Activated CD4-positive, alpha-beta T cell treated with anti-CD3 and anti-CD28 coated beads, Interleukin-2, Interleukin-4, amounts not matched to agents 100 ng/mL and 50 ng/mL, durations not matched to agents 16 hours and 8 hours (primary cell): ENCODE measurements around the gene OTULIN.

Source experiments
- DNase-seq: peaks from one replicate; pipeline ENCODE4 v3.0.0-alpha.2; 2020; ENCODE audit warnings: low spot score

Gene OTULIN

DNA sequence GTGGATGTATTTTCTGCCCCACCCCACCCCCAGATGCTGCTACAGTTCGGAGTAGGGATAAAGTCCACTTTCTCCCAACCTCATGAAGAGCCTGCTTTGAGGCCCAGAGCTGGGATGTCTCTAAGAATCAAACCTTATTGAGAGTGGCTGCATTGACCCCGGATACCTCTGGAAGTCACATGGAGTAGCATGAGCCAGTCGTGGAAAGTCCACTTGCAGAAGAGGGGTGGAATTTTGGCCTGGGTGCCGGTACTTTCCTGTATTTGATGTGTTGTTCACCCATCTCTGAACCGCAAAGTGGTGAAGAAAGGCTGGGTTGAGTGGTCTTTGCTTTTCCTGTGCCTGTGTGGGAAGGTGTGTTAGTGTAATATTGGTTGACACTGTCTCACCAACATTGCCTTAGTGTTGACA lies 3.7 kb downstream of the OTULIN start:
- DNase-seq: no peak

DNA sequence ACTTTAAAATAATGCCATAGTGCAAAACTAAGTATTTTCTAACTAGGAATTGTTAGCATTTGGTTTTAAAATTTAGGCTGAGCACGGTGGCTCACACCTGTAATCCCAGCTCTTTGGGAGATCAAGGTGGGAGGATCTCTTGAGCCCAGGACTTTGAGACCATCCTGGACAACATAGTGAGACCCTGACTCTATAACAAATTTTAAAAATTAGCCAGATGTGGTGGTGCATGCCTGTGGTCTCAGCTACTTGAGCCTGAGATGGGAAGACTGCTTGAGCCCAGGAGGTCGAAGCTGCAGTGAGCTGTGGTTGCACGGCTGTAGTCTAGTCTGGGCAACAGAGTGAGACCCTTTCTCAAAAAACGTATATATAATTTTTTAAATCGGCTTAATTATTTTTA lies 4.9 kb downstream of the OTULIN start:
- DNase-seq: no peak

DNA sequence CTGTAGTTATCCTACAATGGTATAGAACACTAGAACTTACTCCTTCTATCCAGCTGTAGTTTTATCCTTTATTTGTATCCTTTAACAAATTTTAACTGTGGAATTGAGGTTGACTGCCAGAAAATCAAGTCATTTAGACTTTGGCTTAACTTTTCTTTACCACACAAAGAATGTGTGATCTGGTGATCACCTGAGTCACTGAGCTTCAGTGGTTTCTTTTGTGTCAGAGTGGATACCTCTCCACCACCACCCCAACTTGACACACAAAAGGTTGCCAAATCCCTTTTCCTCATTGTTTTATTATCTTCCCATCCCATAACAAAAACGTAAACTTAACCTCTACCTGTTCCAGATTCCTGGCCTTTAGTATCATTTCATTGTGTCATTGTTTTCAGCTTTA lies 5.5 kb downstream of the OTULIN start:
- DNase-seq: no peak

DNA sequence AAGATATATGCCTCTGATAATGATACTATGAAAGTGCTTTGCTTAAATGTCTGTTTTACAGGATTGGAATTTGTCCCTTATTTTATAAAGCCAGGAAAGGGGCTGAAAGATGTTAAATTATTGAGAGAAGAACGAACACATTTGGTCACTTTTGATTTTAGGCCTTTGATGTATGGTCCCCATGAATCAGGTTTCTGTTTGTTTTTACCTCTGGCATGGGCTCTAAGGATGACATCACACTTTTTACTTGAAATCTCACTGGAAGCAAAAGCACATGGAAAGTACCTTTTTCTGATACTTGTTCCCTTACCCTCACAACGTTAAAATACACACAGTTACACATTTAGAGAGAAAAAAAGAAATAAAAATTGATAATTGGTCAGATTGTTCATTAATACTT lies 6.9 kb downstream of the OTULIN start:
- DNase-seq: no peak

DNA sequence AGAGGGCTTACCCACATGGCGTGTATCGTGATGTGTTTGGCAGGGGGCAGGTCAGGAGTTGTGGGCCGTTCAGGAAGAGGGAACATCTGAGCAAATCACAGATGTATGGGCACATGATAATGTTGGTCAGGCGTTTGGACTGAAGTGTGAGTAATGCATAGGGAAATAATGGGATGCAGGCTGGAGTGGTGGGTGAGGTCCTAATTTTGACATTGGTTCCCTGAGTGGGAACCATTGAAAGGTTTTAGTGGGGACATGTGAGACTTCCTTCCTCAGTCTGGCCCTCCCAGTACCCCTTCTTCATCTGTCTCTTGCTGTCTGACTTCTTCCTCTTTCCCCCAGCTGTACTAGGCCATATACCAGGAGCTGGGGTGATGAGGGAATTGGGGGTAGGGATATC lies 7.6 kb downstream of the OTULIN start:
- no peak for DNase-seq

DNA sequence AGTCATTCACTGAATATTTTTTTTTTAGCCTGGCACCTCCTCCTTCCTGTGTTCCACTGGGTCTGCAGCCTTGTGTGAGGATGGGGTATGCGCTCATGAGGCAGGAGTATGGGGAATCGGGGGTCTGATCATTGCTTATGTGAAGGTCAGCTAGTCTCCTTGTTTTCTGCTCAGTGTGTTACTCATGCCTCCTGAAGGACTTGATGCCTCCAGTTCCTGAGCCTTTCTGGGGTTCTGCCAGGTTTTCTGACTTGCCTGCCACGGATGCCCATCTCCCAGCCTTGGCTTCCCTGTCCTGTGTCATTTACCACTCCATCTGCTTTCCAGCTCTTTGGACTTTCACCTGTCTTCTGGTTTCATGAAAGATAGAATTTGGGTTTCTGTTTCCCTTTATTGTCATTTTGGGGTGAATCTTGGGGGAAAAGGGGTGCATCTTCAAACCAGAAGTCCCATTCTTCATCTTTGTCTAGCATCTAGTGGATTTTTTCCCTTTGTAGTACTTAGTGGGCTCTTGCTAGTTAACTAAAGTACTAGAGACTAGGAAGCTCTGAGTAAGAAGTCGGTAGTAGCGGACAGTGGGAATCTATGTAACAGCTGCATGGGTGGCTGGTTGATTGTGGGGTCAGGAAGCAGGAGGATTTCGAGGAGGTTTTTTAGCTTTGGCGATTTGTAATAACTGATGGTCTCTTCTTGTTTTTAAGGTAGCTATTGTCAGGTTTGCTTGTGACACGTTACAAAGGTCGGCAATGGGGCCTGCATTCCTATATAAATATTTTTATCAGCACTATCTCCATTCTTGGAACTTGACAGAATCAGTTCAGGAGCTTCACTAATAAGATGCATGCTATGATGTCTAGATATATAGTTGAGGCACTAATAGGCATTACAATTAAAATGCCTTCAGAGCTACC lies 8.2 kb downstream of the OTULIN start:
- no peak for DNase-seq

DNA sequence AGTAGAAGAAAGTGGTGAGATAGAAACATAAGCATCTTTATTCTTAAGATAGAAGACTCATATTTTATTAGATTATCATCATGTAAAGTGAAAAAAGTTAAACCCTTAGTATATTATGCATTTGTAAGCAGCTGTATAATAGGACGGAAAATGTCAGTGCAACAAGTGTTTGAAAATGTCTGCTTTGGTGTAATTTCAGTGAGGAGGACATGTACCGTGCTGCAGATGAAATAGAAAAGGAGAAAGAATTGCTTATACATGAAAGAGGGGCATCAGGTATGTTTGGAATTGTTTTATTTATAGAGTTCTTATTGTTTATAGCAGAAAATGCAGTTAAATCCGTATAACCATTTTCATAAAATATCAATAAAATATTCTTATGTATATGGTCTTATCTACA lies 8.9 kb downstream of the OTULIN start:
- DNase-seq: no peak

DNA sequence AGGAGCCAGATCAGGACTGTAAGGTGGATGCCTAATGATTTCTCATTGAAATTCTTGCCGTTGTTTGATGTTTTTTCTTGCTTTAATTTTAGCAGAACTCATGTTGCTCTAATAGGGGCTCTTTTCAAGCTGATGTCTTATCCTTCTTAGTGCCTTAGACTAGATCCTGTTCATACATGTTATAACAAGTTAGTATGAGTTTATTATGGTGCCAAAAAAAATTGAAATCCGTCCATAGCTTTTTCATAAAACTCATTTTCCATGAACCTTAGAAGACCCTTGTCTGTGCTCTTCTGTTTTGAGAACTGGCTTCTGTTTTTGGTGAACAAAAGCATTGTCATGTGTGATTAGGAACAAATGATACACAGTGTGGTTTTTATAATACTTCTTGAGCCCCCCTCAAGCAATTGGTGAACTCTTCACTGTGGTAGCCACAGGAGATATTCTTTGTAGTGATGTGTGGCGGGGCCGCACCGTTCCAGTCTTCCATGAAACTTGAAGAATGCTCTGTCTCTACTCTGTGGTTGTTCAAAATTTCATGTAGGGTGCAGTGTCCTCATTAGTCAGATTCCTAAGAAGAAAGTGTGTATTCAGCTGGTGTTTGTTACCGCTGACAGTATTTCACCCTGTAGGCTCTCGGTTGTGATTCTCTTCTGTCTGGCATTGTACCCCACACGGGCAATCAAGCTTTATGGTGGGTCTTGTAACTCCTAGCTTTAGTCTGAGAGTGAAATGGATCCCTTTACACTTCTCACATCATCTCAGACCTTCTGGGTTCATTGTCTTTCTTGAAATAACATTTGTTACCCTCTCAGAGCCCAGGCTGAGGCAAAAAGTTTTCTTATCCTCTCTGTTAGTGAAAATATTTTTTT lies 10.7 kb downstream of the OTULIN start:
- DNase-seq: no peak

DNA sequence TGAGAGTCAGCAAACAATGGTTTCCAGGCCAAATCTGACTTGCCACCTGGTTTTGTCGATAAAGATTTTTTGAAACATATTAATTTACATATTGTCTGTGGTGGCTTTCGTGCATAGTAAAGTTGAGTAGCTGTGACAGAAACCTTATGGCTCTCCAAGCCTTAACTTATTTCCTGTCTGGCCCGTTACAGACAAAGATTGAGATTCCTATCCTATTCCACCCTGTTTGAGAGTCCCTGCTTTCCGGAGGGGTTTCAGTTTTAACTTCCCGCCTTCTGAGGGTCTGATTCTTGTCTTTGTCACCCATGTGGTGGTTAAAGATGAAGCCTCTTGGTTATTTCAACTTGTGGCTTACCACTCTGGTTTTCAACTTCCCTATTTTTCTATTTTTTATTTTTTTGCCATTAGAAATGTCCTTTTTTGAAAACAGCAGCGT lies 11.4 kb downstream of the OTULIN start:
- no peak for DNase-seq

DNA sequence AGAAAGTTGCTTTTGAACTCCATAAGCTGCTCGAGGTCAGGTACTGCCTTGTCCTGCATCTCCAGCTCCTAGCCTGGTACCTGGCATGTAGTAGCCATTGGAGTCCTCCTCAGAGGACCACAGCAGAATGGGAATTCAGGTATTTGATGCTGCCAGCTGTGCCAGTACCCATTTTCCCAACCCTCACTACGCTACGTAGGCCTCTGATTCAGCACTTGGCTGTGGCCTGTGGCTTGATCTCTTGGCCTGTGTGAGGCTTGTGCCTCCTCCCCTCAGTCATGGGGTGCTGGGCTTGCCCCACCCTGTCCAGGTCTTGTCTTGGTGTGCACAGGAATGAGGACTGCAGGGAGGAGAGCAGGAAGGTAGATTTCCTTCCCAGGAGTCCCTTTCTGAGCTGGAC lies 11.8 kb downstream of the OTULIN start:
- DNase-seq: peak; percentile 39

DNA sequence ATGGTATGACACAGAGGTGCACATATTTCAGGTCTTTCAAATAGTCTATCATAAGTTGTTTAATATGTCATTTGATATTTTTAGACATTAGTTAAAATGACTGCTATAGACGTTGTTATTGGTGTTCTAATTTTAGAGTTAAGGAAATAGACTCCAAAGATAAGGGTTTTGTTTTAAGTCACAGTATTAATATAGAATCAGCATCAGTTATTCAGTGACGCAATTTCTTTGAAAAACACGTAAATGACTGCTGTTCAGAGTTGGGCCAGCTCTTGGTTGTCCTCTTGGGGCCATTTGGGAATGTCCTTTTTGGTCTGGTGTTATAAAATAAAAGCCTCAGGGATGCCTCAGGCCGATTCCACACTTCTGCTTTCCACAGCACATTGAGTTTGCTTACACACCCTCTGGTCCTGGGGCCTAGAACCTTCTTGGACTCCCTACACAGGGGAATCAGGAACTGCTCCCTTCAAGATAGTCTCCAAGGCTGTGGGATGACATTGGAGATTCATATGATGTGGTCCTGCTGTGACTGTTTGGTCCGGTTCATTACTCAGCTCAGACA lies 14.3 kb downstream of the OTULIN start:
- DNase-seq: no peak

DNA sequence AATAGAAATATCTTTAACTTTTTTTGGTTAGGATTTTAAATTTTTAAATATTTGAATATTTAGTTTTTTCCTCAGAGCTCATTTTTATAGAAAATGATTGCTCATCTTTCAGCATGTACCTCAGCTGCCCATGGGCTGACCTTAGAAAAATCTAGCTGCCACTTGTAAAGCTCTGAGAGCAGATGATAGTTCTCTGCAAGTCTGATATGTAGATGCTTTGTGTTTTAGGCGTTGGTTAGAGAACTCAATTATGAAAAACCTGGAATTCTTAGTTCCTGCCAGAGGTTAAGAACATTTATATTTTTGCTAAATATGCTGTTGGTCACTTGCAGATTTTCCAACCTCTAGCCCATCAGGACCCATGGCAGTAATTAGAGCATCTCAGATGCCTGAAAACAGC lies 15.1 kb downstream of the OTULIN start:
- DNase-seq: no peak

DNA sequence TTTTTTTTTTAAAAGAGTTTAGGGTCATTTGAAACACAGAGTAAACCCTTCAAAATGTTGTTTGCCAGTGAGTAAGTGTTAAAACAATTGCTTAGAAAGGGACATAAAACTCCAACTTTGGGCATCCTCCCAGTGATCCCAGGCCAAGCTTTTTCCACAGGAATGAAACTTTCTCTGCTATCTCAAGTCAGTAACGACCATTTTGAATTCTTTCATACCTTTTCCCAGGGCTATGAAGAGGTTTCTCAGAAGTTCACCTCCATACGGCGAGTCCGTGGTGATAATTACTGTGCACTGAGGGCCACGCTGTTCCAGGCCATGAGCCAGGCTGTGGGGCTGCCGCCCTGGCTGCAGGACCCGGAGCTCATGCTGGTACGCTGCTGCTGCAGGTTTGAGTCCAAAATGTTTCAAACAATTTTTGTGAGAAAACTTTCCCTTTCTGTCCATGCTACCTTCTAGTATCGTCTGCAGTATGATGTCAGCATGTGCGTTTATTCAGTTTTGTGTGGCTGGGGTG lies 16.8 kb downstream of the OTULIN start:
- DNase-seq: no peak

DNA sequence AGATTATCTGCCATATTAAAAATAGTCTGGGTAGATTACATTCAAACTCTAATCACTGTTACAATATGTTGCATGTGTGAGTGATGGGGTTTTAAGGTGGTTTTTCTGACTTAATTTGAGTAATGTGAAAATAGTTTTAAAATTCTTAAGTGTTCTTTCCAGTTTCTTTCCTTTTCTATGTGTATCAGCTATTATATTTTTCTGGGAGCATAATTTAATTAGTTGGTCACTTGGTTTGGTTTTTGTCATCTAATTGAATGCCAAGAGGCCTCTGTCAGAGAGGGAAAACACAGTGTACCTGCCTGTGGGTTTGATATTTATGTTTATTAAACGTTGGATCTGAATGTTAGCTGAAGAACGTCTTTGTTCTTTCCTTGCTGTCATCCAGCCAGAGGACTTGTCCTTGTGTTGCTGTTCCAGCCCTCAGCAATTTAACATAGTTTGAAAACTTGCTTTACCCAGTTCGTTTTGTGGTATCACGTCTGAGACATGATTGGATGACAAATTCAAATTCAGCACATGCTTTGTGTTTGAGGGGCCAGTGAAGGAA lies 19.5 kb downstream of the OTULIN start:
- DNase-seq: no peak

DNA sequence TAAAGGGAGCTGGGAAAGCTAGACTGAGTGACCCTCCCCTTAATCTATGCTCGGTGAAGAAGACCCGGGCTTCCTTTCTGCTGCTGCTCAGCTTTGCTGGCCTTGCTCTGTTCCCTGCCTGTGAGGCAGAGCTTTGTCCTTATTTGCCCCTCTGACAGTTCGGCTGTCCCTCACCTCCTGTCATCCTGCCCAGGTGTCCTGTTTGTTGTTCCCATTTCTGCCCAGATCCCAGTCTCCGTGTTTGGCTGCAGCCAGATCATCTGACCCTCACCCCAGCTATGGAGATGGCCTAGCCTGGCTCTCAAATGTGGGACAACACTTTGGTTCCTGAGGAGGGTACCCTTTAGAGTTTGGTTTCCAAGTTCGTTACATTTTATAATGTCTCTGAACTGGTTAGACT lies 20.2 kb downstream of the OTULIN start:
- DNase-seq: no peak

DNA sequence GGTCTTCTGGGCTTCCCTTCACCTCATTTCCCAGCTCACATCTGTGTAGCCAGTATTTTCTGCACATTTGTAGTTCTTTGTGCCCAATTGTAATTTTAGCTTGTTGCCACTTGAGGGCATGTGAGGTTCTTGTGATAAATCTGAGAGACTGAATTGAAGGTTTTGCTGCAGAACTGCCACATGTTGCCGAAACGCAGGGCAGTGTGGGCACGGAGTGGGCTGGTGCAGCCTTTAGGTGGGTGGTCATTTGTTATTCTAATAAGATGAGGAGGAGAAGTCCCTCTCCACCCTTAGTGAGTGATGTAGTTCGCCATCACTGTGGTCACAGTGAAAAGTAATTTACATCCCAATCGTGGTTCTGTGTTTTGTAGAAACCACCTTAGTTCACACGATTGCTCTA lies 21.2 kb downstream of the OTULIN start:
- peak; percentile 67 for DNase-seq

DNA sequence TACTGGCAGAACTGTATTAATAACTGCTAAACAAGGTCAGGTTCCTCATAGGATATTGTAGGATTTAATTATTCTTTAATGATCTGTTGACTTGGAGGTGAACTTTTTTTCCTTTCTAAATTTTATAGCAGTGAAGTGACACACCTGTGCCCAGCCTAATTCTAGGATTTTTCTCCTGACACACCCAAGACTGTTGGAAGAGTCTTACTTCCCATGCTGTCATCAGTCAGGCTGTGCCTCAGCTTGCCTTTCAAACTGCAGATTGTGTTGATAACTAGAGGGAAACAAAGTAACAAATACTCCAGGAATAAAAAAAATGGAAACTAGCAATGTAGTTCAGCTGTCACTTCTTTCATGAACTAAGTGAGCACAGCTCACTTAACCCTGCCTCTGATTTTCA lies 22.0 kb downstream of the OTULIN start:
- DNase-seq: no peak

DNA sequence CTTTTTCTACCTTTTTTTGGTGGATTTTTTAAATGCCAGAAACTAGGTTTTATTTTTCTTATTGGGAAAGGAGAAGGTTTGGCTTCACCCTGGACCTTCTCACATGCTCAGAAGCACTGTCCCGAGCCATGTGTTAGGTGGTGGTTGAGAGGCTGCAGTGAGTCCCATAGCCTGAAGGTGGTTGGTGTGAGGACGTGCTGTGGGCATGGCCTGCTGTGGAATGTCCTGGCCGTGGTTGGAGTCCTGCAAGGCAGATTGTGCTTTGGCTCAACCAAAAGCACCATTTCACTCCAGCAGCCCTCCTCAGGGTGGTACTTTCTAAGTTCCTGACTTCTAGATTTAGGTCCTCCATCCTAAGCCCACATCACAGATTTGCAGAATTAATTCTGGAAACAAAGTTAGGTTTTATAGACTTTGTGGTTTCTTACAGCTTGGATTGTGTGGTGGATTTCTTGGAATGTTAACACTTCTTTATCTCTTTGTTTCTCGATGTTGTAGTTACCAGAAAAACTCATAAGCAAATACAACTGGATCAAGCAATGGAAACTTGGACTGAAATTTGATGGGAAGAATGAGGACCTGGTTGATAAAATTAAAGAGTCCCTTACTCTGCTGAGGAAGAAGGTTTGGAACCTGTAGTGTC lies 22.6 kb downstream of the OTULIN start:
- no peak for DNase-seq

DNA sequence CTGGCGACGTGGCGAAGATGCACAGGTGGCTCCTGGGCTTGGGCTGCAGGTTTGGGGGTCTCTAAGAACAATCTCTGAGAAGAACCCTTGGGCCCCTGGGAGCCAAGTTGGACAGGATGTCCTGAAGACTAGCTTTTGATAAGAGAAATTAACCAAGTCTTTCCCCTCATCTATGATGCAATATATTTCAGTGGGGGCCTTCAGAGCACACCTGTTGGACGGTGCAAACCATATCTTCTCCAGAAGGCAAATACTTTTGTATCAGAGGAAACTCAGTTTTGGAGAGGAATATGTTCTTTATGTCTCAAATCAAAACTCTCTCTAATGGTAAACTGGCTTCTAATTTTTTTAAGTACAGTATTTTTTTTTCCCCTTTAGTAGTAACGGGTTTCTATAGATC lies 28.6 kb downstream of the OTULIN start:
- DNase-seq: no peak

DNA sequence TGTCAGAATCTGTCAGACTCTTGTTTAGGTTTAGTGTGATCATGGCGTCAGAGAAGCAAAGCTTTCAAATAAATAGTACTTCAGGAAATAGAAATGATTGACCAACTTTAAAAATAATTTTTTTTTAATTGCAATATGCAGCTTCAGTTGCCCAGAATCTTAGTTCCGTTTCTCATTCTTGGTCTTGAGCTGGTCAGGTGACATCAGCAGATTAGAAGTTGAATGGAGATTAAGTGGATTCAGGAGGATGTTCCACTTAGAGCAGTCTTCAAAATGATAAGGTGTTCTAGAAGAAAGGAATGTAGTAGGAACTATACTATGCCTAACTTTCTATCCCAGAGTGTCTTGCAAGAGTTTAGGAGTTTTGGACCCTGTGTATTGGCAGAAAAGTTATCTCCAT lies 30.6 kb downstream of the OTULIN start:
- DNase-seq: no peak

DNA sequence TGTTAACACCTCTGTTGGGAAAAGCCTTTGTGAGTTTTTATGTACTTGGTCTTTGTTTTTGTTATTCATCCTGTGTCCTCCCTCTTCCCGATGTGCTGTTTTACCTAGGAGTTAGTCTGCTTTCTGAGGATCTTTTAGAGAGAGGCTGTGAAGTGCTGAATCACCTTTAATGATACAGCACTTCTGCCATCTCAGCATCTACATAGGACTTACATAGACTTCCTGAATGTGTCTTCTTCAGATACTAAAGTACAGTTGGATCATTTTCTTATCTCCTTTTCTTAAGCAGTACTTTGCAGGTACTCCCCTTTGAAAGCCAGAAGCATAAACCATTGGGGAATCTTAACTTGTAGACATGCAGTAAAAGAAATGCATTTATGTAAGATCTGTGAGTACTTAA lies 31.5 kb downstream of the OTULIN start:
- no peak for DNase-seq

DNA sequence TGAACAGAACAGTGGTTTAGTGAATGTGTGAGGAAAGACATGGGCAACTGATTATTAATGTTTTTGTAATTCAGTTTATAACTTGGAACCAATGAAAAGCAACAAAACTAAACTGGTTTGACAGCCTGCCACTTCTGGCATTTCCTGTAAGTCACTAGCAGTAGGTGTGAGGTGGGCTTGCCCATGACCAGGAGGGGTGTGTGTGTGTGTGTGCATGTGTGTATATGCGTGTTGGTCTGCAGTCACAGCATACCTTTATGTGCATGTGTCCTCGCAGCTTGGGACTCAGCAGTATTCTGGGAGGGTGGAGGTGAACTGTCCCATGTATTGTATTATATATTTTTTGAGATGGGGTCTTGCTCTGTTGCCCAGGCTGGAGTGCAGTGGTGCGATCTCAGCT lies 32.3 kb downstream of the OTULIN start:
- no peak for DNase-seq
